ENCODE data around the gene TMEM129.

The TMEM129 gene

GRCh38 chr4:1749826-1750225, 28.7 kb upstream of the TMEM129 start:
- FAIRE-seq (no peak), DNase-seq (ENCODE audit: insufficient read length) (no peak)
- TF ChIP-seq POLR2A (IDR thresholded peaks at IDR 0.05; ENCODE audit: low read depth, low read length) (no peak), POLR2AphosphoS5 (IDR thresholded peaks at IDR 0.05; ENCODE audit: low read depth, low read length) (no peak), TAF1 (IDR thresholded peaks at IDR 0.05; ENCODE audit: borderline replicate concordance, low read depth, low read length) (no peak)

GRCh38 chr4:1749370-1749769, 28.2 kb upstream of the TMEM129 start:
- TF ChIP-seq POLR2AphosphoS5 (IDR thresholded peaks at IDR 0.05; ENCODE audit: low read depth, low read length) = no peak
- no peak for TF ChIP-seq POLR2A (IDR thresholded peaks at IDR 0.05; ENCODE audit: low read depth, low read length)
- no peak for TF ChIP-seq TAF1 (IDR thresholded peaks at IDR 0.05; ENCODE audit: borderline replicate concordance, low read depth, low read length)
- DNase-seq (ENCODE audit: insufficient read length) = no peak
- no peak for FAIRE-seq

- no peak for TF ChIP-seq POLR2A (IDR thresholded peaks at IDR 0.05; ENCODE audit: low read depth, low read length)
- no peak for TF ChIP-seq POLR2AphosphoS5 (IDR thresholded peaks at IDR 0.05; ENCODE audit: low read depth, low read length)
- peak; percentile 17 for FAIRE-seq
- peak; percentile 99 for DNase-seq (ENCODE audit: insufficient read length)
Observed at GRCh38 chr4:1748465-1748995, 27.4 kb upstream of the TMEM129 start.

GRCh38 chr4:1747603-1747967, 26.5 kb upstream of the TMEM129 start:
- no peak for TF ChIP-seq POLR2A (IDR thresholded peaks at IDR 0.05; ENCODE audit: low read depth, low read length)
- TF ChIP-seq POLR2AphosphoS5 (IDR thresholded peaks at IDR 0.05; ENCODE audit: low read depth, low read length) = no peak
- TF ChIP-seq TAF1 (IDR thresholded peaks at IDR 0.05; ENCODE audit: borderline replicate concordance, low read depth, low read length) = no peak
- no peak for DNase-seq (ENCODE audit: insufficient read length)
- FAIRE-seq = no peak

- DNase-seq (ENCODE audit: insufficient read length) = no peak
- TF ChIP-seq TAF1 (IDR thresholded peaks at IDR 0.05; ENCODE audit: borderline replicate concordance, low read depth, low read length) (no peak), POLR2AphosphoS5 (IDR thresholded peaks at IDR 0.05; ENCODE audit: low read depth, low read length) (no peak)
- FAIRE-seq = no peak
Observed at GRCh38 chr4:1746919-1747602, 25.9 kb upstream of the TMEM129 start.

GRCh38 chr4:1746265-1746691, 25.2 kb upstream of the TMEM129 start:
- peak; percentile 87 for DNase-seq (ENCODE audit: insufficient read length)
- peak; percentile 62 for FAIRE-seq
- TF ChIP-seq TAF1 (IDR thresholded peaks at IDR 0.05; ENCODE audit: borderline replicate concordance, low read depth, low read length) (no peak), POLR2AphosphoS5 (IDR thresholded peaks at IDR 0.05; ENCODE audit: low read depth, low read length) (no peak), POLR2A (IDR thresholded peaks at IDR 0.05; ENCODE audit: low read depth, low read length) (no peak)

GRCh38 chr4:1745697-1746096, 24.6 kb upstream of the TMEM129 start:
- no peak for TF ChIP-seq POLR2A (IDR thresholded peaks at IDR 0.05; ENCODE audit: low read depth, low read length)
- TF ChIP-seq POLR2AphosphoS5 (IDR thresholded peaks at IDR 0.05; ENCODE audit: low read depth, low read length) = peak; percentile 53; the same call in 1 of the 2 replicates
- TF ChIP-seq TAF1 (IDR thresholded peaks at IDR 0.05; ENCODE audit: borderline replicate concordance, low read depth, low read length) = no peak
- no peak for FAIRE-seq
- DNase-seq (ENCODE audit: insufficient read length) = no peak

GRCh38 chr4:1745165-1745564, 24.0 kb upstream of the TMEM129 start:
- DNase-seq (ENCODE audit: insufficient read length) = no peak
- no peak for TF ChIP-seq POLR2A (IDR thresholded peaks at IDR 0.05; ENCODE audit: low read depth, low read length)
- FAIRE-seq = no peak

- no peak for TF ChIP-seq POLR2AphosphoS5 (IDR thresholded peaks at IDR 0.05; ENCODE audit: low read depth, low read length)
- no peak for TF ChIP-seq POLR2A (IDR thresholded peaks at IDR 0.05; ENCODE audit: low read depth, low read length)
- no peak for TF ChIP-seq TAF1 (IDR thresholded peaks at IDR 0.05; ENCODE audit: borderline replicate concordance, low read depth, low read length)
- no peak for FAIRE-seq
- no peak for DNase-seq (ENCODE audit: insufficient read length)
Observed at GRCh38 chr4:1744552-1744951, 23.4 kb upstream of the TMEM129 start.

GRCh38 chr4:1743975-1744374, 22.9 kb upstream of the TMEM129 start:
- TF ChIP-seq POLR2AphosphoS5 (IDR thresholded peaks at IDR 0.05; ENCODE audit: low read depth, low read length) (no peak), TAF1 (IDR thresholded peaks at IDR 0.05; ENCODE audit: borderline replicate concordance, low read depth, low read length) (no peak), POLR2A (IDR thresholded peaks at IDR 0.05; ENCODE audit: low read depth, low read length) (no peak)
- DNase-seq (ENCODE audit: insufficient read length) (no peak), FAIRE-seq (no peak)

- TF ChIP-seq POLR2AphosphoS5 (IDR thresholded peaks at IDR 0.05; ENCODE audit: low read depth, low read length) = no peak
- no peak for TF ChIP-seq TAF1 (IDR thresholded peaks at IDR 0.05; ENCODE audit: borderline replicate concordance, low read depth, low read length)
- FAIRE-seq = no peak
- DNase-seq (ENCODE audit: insufficient read length) = no peak
Observed at GRCh38 chr4:1743551-1743950, 22.4 kb upstream of the TMEM129 start.

GRCh38 chr4:1741208-1741607, 20.1 kb upstream of the TMEM129 start:
- no peak for FAIRE-seq
- no peak for TF ChIP-seq TAF1 (IDR thresholded peaks at IDR 0.05; ENCODE audit: borderline replicate concordance, low read depth, low read length)
- TF ChIP-seq POLR2A (IDR thresholded peaks at IDR 0.05; ENCODE audit: low read depth, low read length) = no peak
- no peak for TF ChIP-seq POLR2AphosphoS5 (IDR thresholded peaks at IDR 0.05; ENCODE audit: low read depth, low read length)
- DNase-seq (ENCODE audit: insufficient read length) = no peak

Measured in GM12892 (cell line).